ENCODE measurements around the gene MLEC.
A peak's percentile ranks its signal among the peaks of the same experiment; 100 is the strongest.
"Not testable (repeated sequence)": the region's sequence is repeated elsewhere in the genome, so short reads cannot be mapped to it uniquely, and the experiment has no call there.

The MLEC gene

DNA sequence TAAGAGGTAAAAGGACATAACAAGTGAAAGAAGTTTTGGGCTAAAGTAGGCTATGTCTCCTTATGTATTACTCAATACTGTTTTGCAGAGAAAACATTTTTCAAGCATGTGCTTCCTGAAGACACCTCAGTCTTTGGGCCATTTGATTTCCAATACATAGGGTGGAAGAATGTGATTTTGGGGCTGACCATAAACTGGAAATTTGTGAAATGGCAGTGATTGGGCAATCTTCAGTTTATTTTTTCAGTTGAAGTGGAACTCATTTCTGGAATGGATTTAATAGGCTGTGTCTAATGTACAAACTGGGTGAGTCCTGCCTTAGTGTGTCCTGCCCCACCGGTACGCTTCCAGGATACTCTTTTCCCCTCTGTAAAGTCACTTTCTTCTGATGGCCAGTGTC lies 35.8 kb downstream of the MLEC start:
- no peak for DNase-seq

DNA sequence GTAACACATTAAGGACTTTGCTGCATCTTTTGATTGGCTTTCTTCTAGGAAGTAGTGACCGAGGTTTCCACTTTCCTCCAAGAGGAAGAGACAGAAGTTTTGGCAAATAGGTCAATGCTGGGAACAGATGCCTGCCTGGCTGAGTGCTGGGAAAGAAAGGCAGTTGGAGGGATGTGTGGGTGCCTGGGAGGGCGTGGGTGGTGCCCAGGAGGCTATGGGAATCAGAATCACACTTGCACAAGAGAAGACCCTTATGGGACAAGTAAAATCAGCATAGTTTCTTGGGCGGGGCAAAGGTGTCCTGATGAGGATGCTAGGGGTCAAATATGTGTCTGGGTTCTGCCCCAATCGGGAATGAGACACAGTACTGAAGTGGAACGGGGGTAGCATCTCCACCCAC lies 37.8 kb downstream of the MLEC start:
- DNase-seq = no peak

DNA sequence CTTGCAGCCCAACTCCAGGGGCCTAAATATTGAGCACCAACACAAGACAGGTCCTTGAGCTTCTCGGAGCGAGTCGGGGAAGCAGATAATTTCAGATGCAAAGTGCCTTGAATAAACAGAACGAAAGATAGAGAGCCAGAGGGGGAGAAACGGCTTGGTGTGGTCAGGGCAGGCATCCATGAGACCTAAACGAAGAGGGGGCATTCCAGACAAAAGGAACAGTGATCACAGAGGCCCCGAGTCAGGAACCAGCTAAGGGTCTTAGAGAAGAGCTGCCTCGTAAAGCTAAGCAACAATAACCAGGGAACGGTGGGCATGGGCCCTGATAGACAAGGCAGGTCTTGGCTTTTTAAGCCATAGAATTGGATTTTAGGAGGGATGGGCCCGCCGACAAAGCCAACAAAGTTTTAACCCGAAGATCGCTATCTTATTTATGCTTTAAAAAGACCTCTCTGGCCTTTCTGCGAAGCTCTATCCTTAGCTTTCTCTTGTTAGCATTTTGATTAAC lies 38.3 kb downstream of the MLEC start:
- DNase-seq = no peak

DNA sequence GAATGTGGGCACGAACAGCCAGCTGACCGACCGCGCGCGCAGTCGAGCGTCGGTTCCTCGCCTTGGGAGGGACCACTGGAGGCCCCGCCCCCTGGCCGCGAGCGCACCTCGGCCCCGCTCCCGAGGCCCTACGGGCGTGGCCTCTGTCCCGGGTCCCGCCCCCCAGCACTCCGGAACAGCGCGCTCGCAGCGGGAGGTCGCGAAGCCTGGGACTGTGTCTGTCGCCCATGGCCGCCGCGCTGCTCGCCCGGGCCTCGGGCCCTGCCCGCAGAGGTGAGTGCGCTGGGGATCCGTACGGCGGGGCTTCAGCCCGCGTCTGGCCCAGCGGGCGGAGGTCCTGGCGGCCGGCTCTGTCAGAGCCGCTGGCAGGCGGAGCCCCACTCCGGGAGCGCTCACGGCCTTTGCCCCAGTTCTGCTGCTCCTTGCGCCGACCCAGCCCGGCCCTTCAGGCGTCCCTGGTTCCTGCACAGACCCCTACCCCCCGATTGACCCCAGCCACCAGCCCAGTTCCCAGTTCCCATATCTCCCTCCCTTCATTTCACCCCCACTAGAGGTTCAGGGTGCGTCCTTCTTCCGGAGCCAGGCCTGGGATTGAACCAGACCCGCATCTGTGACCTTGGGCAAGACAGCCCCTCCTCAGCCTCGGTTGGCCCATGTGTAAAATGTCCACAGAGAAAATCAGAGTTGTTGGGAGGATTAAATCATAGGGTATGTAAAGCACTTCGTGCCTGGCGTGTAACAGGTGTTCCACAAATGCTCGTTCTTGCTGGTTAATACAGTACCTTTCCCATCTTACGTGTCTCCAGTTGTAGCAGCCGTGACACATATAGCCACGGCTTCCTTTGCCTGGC lies 38.9 kb downstream of the MLEC start, which contains the start of gene ACADS:
Gene ACADS, plus strand, starts transcription at position 168 of the 851 bp plus-strand sequence. Its CDS starts 60 bp downstream, at position 228.
- peak; percentile 86 to 88 for DNase-seq

DNA sequence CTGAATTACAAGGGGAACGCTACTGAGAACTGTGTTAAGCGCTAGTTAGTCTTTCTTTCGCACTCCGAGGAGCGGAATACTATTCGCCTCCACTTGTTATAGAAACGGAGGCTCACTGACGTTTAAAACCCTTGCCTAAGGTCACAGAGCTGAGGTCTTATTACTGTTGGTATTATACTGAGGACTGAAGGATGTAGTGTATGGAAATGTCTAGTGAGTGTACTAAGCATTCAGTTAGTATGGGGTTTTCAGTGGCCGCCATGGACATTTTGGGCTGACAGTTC lies 39.5 kb downstream of the MLEC start:
- DNase-seq = no peak

DNA sequence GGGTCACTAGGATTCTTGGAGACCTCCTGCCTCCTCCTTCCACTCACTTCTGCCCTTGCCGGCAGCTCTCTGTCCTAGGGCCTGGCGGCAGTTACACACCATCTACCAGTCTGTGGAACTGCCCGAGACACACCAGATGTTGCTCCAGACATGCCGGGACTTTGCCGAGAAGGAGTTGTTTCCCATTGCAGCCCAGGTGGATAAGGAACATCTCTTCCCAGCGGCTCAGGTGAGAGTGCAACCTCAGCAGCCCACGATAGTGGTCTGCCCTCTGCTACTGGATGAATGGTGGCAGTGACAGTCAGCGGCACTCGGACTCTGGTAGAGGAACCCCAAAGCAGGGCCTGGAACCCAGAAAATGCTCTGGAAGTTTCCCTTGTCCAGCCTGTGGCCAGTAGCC lies 40.0 kb downstream of the MLEC start:
- no peak for DNase-seq

DNA sequence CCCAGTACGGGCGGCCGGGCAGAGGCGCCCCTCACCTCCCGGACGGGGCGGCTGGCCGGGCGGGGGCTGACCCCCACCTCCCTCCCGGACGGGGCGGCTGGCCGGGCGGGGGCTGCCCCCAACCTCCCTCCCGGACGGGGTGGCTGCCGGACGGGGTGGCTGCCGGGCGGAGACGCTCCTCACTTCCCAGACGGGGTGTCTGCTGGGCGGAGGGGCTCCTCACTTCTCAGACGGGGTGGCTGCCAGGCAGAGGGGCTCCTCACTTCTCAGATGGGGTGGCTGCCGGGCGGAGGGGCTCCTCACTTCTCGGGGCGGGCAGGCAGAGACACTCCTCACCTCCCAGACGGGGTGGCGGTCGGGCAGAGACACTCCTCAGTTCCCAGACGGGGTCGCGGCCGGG lies 45.2 kb downstream of the MLEC start:
- DNase-seq = not testable (repeated sequence)

DNA sequence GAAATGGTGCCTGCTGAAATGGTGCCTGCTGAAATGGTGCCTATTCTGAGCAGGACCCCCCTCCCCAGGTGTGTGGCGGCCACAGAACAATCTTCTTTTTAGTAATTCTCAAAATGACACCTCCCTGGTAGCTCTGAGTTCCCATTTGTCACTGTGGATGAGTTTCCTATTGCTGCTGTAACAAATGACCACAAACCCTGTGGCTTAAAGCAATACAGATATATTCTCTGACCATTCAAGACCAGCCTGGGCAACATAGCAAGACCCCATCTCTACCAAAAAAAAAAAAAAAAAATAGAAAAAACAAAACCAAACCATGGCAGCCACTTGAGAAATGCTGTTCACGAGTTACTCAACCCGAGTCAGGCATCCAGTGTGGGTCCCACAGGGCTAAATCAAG lies 46.6 kb downstream of the MLEC start:
- no peak for DNase-seq

DNA sequence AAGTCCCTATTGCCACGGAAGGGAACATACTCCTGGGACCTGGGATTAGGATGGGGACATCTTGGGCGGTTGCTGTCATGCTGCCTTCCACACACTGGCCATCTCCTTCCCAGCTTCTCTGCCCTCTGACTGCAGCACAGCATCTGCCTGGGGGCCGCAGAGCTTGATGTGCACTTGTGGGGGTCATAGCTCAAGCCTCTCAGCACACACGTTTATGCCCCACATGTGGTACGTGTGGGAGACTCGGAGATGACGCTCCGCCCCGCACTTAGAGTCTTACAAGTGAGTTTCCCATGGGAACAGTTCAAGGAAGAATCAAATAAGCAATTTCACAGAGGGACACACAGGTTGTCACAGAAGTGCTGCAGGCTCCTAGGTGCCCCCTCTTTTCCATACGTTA lies 47.3 kb downstream of the MLEC start:
- no peak for DNase-seq

DNA sequence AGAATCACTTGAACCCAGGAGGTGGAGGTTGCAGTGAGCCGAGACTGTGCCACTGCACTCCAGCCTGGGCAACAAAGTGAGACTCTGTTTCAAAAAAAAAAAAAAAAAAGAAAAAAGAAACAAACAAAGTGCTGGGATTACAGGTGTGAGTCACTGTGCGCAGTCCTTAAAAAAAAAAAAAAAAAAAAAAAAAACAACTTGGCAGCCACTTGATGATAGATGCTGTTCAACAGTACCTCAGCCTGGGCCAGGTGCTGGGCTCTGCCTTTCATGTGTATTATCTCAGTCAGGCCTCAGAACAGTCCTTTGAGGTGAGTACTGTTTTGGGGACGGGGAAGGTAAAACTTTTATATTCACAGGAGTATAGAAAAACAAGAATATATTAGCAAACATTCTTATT lies 48.2 kb downstream of the MLEC start:
- no peak for DNase-seq

DNA sequence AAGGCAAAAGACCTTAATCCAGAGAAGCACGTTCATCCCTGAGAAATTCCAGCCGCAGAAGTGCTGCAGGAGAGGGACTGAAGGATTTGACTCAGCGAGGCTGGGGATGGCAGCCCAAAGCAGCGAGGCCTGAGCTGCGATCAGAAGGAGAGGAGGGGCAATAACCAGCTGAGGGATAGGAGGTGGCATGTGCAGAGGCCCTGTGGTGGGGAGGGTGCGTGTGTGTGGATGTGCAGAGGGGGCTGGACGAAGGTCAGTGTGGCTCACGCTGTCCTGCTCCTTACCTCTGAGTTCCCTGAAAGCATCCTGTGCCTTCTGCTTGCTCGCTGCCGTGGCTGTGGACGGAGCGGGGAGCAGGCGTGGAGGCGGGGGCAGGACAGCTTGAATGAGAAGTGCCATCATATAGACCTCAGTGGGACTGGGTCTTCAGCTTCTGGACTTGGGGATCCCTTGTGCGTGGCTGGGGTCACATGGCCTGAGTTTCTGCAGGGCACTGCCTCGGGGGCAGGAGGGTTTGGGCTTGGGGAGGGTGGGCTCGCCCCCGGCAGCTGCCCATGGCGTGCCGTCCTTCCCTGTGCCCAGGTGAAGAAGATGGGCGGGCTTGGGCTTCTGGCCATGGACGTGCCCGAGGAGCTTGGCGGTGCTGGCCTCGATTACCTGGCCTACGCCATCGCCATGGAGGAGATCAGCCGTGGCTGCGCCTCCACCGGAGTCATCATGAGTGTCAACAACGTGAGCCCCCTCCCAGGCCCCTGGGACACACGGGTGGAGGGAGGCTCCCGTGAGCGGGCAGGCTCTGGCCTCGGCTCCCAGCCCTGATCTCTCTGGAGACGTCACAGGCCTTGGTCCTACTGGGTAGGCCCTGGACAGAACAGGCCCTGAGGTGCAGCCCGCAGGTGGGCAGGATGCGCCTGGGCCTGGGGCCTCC lies 49.7 kb downstream of the MLEC start:
- no peak for DNase-seq

DNA sequence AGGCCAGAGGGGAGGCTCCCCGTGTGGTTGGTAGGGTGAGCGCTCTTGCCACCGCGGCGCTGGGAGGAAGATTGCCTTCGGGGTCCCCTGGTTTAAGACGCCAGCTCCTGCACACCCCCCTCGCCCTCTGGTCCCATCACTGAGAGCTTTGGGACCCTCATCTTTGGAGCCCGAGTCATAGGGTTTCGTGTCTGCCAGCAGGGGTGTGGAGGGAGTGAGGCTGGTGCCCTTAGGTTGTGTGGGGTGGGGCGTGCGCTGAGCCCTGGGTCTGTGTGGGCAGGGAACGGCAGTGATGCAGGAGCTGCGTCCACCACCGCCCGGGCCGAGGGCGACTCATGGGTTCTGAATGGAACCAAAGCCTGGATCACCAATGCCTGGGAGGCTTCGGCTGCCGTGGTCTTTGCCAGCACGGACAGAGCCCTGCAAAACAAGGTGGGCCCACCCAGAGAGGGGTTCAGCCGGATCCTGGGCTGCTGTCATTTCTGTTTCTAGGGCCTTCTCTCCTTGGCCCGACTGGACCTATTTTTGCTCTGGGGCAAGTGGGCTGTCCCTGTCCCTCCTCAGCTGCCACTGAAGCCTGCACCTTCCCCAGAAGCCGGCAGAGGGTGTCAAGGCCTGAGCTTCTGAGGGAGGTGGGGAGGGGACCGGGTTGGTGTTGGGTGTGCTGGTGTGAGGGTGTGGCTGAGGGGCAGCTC lies 50.8 kb downstream of the MLEC start:
- no peak for DNase-seq

DNA sequence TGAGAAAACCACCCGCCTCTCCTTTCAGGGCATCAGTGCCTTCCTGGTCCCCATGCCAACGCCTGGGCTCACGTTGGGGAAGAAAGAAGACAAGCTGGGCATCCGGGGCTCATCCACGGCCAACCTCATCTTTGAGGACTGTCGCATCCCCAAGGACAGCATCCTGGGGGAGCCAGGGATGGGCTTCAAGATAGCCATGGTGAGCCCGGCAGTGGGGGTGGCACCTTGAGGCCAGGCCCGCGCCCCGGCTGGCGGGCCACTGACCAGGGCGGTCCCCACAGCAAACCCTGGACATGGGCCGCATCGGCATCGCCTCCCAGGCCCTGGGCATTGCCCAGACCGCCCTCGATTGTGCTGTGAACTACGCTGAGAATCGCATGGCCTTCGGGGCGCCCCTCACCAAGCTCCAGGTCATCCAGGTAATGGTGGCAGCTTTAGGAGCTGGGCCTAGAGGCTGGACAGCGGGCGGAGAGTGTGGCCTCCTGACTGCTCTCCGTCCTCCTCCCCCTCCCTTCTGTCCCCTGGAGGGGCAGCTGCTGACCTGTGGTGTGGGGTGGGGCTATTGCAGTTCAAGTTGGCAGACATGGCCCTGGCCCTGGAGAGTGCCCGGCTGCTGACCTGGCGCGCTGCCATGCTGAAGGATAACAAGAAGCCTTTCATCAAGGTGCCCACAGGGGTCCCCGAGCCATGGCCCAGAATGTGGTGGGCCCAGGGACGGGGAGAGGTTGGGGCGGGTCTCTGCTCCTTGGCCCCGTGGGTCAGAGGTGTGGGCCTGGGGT lies 51.5 kb downstream of the MLEC start:
- DNase-seq = no peak

DNA sequence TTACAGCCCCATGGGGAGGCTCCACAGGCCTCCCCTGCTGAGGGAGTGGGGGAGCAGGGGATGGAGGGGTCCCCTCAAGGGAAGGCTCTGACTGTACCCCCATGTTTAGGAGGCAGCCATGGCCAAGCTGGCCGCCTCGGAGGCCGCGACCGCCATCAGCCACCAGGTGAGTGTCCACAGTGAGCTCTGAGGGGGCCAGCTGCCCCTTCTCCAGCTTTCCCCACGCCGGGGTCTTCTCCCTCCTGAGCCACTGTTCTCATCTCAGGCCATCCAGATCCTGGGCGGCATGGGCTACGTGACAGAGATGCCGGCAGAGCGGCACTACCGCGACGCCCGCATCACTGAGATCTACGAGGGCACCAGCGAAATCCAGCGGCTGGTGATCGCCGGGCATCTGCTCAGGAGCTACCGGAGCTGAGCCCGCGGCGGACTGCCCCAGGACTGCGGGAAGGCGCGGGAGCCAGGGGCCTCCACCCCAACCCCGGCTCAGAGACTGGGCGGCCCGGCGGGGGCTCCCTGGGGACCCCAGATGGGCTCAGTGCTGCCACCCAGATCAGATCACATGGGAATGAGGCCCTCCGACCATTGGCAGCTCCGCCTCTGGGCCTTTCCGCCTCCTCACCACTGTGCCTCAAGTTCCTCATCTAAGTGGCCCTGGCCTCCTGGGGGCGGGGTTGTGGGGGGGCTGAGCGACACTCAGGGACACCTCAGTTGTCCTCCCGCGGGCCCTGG lies 52.2 kb downstream of the MLEC start:
- DNase-seq = no peak

DNA sequence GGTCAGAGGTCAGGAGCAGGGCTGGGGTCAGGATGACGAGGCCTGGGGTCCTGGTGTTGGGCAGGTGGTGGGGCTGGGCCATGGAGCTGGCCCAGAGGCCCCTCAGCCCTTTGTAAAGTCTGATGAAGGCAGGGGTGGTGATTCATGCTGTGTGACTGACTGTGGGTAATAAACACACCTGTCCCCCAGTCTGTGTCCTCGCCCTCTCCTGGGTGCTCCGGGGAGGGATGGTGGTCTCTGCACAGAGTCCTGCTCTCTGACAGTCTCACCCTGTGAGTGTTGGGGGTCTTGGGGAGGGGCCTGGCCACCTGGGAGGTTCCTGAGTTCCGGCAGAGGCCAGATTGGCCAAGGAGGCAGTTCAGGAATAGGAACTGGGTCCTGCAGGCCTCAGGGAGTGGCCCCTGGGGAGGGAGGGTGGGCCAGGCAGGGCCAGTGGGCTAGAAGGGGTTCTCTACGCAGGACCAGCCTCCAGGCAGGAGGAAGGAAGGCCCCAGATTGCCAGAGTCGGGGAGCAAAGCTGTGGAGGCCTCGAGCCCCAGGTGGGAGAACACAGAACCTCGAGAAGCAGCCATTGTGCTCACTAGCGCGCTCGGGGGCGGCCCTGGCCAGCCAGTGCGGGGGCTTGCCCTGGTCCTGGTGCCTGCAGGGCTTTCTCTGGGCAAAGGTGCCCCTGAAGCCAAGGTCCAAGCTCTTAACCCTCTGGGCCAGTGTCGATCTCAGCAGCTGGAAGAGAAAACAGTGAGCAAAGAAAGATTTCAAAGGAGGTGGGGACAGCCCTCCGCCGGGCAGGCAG lies 53.1 kb downstream of the MLEC start:
- DNase-seq = no peak

DNA sequence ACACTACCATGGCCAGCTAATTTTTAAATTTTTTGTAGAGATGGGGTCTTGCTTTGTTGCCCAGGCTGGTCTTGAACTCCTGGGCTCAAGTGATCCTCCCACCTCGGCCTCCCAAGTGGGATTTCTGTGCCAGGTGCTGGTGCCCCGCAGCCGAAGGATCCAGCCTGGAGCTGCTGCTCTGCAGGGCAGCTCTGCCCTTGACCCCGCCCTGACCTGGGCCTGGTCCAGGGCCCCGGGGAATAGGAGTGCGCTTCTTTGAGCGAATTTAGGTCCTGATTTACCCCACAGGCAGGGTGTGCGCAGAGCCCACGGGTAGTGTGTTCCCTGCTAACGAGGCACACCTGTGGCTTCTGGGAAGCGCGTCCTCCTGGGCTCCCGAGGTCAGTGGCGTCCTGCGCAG lies 53.9 kb downstream of the MLEC start:
- DNase-seq = no peak

DNA sequence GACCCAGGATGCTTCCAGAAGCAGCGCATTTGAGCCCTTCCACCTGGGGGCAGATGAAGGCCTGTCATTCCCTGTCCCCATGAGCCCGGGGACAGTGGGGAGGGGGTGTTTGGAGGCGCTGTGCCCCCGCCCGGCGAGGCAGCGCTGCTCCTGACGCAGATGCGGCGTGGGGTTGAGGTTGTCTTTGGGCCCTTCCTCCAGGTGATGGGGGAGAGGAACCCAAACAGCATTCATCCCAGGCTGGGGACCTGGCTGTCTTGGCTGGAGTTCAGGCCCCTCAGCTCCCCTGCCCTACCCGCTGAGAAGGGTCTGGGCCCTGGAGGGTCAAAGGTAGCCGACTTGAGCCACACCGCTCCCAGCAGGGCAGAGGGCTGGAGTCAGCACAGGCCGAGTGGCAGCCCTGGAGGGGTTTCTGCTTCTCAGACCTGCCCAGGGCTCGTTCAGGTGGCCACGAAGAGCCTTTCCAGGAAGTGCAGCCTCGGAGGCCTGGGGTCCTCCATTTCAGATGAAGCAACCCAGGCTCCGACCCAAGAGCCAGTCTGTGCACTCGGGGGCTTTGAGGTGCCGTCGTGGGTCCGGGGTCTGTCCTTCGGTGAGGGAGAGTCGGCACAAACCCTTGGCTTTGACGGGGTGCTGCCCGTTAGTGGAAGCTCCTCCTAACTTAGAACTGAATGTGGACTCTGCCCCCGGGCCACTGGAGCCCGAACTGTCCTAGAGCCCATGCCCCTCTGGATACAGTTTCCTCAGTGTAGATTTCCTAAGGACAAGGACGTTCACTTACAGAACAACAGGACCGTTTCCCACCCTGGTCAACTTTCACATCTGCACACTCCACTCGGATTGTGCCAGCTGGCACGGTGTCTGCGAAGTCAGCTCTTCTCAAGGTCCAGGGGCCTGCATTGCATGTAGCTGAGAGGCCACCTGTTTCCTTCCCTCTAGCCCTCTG lies 54.8 kb downstream of the MLEC start:
- no peak for DNase-seq

DNA sequence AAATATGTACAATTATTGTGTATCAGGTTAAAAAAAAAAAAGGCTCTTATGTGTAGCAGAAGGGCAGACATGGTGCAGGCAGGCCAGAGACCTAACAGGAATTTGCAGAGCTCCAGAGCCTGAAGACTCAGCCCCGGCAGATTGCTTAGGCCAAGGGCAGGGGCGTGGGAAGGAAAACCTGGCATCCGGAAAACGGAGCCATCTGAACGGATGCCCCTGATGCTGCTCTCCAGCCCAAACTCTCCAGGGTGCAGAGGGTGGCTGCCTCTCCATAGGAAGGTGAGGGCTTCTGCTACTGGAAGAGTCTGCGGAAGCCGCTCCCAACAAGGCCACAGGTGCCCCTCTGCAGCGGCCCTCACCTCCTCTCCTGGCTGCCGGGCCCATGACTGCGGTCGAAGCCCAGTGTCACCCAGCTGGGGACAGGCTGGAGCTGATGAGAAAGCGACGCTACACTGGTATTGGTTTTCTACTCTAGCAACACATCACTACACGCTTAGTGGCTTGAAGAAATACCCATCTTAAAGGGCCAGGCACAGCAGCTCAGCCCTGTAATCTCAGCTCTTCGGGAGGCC lies 58.1 kb downstream of the MLEC start:
- DNase-seq = no peak

DNA sequence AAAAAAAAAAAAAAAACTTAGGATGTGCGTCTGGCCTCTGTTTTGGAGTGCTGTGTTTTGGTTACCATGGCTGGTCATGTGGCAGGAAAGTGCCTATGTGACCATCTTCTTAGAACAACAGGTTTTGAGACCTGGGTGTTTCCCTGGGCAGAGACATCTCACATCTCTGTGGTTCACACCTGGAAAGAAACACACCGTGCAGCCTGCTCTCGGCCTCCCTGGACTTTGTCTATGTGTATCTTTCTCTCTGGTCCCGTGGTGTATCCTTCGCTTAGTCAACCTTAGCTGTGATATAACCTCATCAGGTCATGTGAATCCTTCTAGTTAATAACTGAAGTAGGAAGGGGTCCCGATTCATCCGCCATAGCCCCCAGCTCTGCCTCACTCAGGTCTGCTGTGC lies 61.3 kb downstream of the MLEC start:
- DNase-seq = no peak
